GM19438 (cell line): ENCODE data around the gene REXO1.

ENCODE experiments used
- ATAC-seq: cut with Tn5 transposase; IDR thresholded peaks from one replicate; pipeline ENCODE4 v1.9.1; 2021; ENCODE audit warnings: low read depth; ENCODE audit not compliant: unreplicated experiment

The REXO1 gene

GRCh38 chr19:1829958-1830357, 18.3 kb downstream of the REXO1 start:
- ATAC-seq: no peak

GRCh38 chr19:1828279-1829238, 19.7 kb downstream of the REXO1 start:
- no peak for ATAC-seq

GRCh38 chr19:1827566-1828278, 20.6 kb downstream of the REXO1 start:
- no peak for ATAC-seq

GRCh38 chr19:1826557-1827521, 21.4 kb downstream of the REXO1 start:
- ATAC-seq: no peak

GRCh38 chr19:1825909-1826556, 22.2 kb downstream of the REXO1 start:
- no peak for ATAC-seq

GRCh38 chr19:1824252-1824622, 24.0 kb downstream of the REXO1 start:
- ATAC-seq: no peak

- ATAC-seq: no peak
These were observed 24.6 kb downstream of the REXO1 start for GRCh38 chr19:1823539-1824251.

GRCh38 chr19:1823020-1823419, 25.3 kb downstream of the REXO1 start:
- no peak for ATAC-seq

GRCh38 chr19:1822210-1822609, 26.1 kb downstream of the REXO1 start:
- ATAC-seq: no peak

GRCh38 chr19:1819341-1820255, 28.7 kb downstream of the REXO1 start:
- no peak for ATAC-seq

GRCh38 chr19:1818549-1819195, 29.6 kb downstream of the REXO1 start:
- ATAC-seq: no peak

GRCh38 chr19:1817553-1818179, 30.6 kb downstream of the REXO1 start:
- no peak for ATAC-seq

GRCh38 chr19:1816530-1817298, 31.6 kb downstream of the REXO1 start:
- no peak for ATAC-seq

- no peak for ATAC-seq
These were observed 32.4 kb downstream of the REXO1 start for GRCh38 chr19:1815605-1816529.

GRCh38 chr19:1814833-1815604, 33.3 kb downstream of the REXO1 start:
- ATAC-seq: no peak
